DND-41 (cell line): Measurements from ENCODE around the gene GOLGA7B.
"Not testable (repeated sequence)": the region's sequence is repeated elsewhere in the genome, so short reads cannot be mapped to it uniquely, and the experiment has no call there.

ENCODE experiments used
- ATAC-seq: fragments of 200-7000 bp; cut with Tn5 transposase; 3 replicates; pipeline ENCODE4 v1.9.1; 2021; ENCODE audit warnings: low read depth; ENCODE audit not compliant: insufficient read depth
- DNase-seq: peaks from one replicate; pipeline ENCODE4 v3.0.0-alpha.2; 2020
- H2AFZ ChIP-seq: 2 replicates; pipeline ENCODE4 v1.6.0; 2012; ENCODE audit warnings: low read depth, low read length
- H3K27ac ChIP-seq: 2 replicates; pipeline ENCODE4 v1.5.1; 2012; ENCODE audit warnings: low read length, inconsistent platforms
- H3K27me3 ChIP-seq: fragments of 200-600 bp; sonication (generic); 2 replicates; pipeline ENCODE4 v1.6.0; 2012; ENCODE audit warnings: low read length, mild to moderate bottlenecking, inconsistent platforms; ENCODE audit not compliant: insufficient read depth, poor library complexity
- H3K36me3 ChIP-seq: 2 replicates; pipeline ENCODE4 v1.5.1; 2012; ENCODE audit warnings: low read length, inconsistent platforms; ENCODE audit not compliant: insufficient read depth
- H3K4me1 ChIP-seq: 2 replicates; pipeline ENCODE4 v1.5.1; 2012; ENCODE audit warnings: mild to moderate bottlenecking, low read length; ENCODE audit not compliant: insufficient read depth
- H3K4me2 ChIP-seq: 2 replicates; pipeline ENCODE4 v1.6.0; 2012; ENCODE audit warnings: mild to moderate bottlenecking, moderate library complexity, low read length, inconsistent platforms; ENCODE audit not compliant: insufficient read depth
- H3K4me3 ChIP-seq, 2 experiments: fragments of 200-600 bp in 1 of 2; shearing (Covaris generic) in 1 of 2; 2 replicates each; pipeline ENCODE4 v1.5.1; 2012 to 2016; ENCODE audit warnings: inconsistent platforms in 2 of 2, low read length in 2 of 2, mild to moderate bottlenecking in 2 of 2, low read depth in 1 of 2, moderate library complexity in 1 of 2
- H3K79me2 ChIP-seq: 2 replicates; pipeline ENCODE4 v1.6.0; 2012; ENCODE audit warnings: low read length, inconsistent platforms; ENCODE audit not compliant: insufficient read depth
- H3K9ac ChIP-seq: 2 replicates; pipeline ENCODE4 v1.6.0; 2012; ENCODE audit warnings: low read depth, mild to moderate bottlenecking, inconsistent platforms, low read length, moderate library complexity
- H3K9me3 ChIP-seq: 2 replicates; pipeline ENCODE4 v1.5.1; 2012; ENCODE audit warnings: low read length, moderate library complexity, mild to moderate bottlenecking, inconsistent platforms; ENCODE audit not compliant: insufficient read depth, severe bottlenecking
- H4K20me1 ChIP-seq: 2 replicates; pipeline ENCODE4 v1.6.0; 2012; ENCODE audit warnings: low read length; ENCODE audit not compliant: insufficient read depth
- EZH2 ChIP-seq: IDR thresholded peaks from 3 replicates; pipeline ENCODE4 v1.6.1; 2012; ENCODE audit warnings: borderline replicate concordance, low read depth, mild to moderate bottlenecking, moderate library complexity, low read length, inconsistent platforms; ENCODE audit not compliant: severe bottlenecking
- TF ChIP-seq, protein P1 (sequence below): IDR thresholded peaks from 2 replicates; pipeline ENCODE4 v1.5.1; 2012; ENCODE audit warnings: borderline replicate concordance, low read length, moderate library complexity, mild to moderate bottlenecking; ENCODE audit not compliant: poor library complexity, severe bottlenecking; ENCODE audit errors: extremely low read depth

Gene GOLGA7B

DNA sequence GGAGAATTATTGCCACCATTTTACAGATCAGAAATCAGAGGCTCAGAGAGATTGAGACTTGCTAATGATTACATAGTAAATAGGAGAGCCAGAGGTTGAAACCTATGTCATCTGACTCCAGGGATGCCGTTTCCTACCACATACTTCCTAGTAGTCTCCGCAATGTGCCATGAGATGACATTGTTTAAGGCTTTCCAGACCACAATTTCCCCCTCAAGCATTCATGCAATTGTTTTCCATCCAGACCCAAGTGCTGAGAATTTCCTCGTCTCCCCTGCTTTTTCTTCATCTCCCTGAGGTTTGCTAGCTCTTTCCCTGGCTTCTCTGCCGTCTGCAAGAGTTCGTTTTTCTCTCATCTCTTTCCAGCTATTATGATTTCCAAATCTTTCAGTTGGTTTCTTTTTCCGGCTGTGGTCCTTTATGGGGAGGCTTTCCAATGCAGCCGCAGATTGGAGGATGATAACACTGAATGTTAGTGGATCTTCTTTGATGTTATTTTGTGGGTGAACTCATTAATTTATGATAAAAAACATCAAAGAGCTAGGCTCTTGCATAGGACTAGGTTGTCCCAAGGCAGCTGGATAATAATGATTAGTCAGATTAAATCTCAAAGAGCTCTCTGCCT is 6.9 kb upstream of the GOLGA7B start:
- H3K4me1 ChIP-seq, result no peaks in the 10 kb centered on the region
- no peak overlapping the region for H2AFZ ChIP-seq
- ATAC-seq, result no peak
- no peak overlapping the region for H3K27ac ChIP-seq
- no peak for TF ChIP-seq EZH2
- TF ChIP-seq, protein P1, sequence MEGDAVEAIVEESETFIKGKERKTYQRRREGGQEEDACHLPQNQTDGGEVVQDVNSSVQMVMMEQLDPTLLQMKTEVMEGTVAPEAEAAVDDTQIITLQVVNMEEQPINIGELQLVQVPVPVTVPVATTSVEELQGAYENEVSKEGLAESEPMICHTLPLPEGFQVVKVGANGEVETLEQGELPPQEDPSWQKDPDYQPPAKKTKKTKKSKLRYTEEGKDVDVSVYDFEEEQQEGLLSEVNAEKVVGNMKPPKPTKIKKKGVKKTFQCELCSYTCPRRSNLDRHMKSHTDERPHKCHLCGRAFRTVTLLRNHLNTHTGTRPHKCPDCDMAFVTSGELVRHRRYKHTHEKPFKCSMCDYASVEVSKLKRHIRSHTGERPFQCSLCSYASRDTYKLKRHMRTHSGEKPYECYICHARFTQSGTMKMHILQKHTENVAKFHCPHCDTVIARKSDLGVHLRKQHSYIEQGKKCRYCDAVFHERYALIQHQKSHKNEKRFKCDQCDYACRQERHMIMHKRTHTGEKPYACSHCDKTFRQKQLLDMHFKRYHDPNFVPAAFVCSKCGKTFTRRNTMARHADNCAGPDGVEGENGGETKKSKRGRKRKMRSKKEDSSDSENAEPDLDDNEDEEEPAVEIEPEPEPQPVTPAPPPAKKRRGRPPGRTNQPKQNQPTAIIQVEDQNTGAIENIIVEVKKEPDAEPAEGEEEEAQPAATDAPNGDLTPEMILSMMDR, result no peak
- no peak overlapping the region for H3K4me2 ChIP-seq
- H3K36me3 ChIP-seq, result no peaks in the 10 kb centered on the region
- H3K27me3 ChIP-seq, result no peaks in the 10 kb centered on the region
- no peak overlapping the region for H3K4me3 ChIP-seq
- H3K79me2 ChIP-seq, result no peaks in the 10 kb centered on the region
- H3K9ac ChIP-seq, result no peak overlapping the region
- H4K20me1 ChIP-seq, result no peaks in the 10 kb centered on the region
- H3K9me3 ChIP-seq, result no peaks in the 10 kb centered on the region
- DNase-seq, result no peak

DNA sequence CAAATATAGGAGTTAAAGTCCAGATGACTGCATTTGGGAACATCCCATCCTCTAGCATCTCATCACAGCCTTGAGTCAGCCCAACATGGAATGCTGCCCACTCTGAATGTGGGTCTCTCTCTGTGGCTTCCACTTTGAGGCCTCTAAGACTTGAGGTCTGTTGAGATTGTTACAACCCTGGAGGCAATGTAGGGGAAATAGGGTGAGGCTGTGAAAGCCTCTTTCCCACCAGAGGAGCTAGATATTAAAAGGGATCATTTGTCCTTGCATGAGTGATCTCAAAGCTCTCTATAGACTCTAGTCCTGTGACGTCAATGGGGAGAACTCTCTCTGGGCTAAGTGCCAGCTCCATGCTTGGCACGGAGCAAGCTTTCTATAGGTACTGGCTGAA is 6.4 kb upstream of the GOLGA7B start:
- H4K20me1 ChIP-seq, result no peaks in the 10 kb centered on the region
- H3K4me1 ChIP-seq, result no peaks in the 10 kb centered on the region
- H3K79me2 ChIP-seq, result no peaks in the 10 kb centered on the region
- H2AFZ ChIP-seq, result no peak overlapping the region
- H3K27ac ChIP-seq, result no peak overlapping the region
- ATAC-seq (no peak), DNase-seq (no peak)
- no peaks in the 10 kb centered on the region for H3K27me3 ChIP-seq
- H3K9ac ChIP-seq, result no peak overlapping the region
- no peak overlapping the region for H3K4me3 ChIP-seq
- no peak overlapping the region for H3K4me2 ChIP-seq
- no peaks in the 10 kb centered on the region for H3K36me3 ChIP-seq
- TF ChIP-seq, protein P1, result no peak
- no peak for TF ChIP-seq EZH2
- no peaks in the 10 kb centered on the region for H3K9me3 ChIP-seq

DNA sequence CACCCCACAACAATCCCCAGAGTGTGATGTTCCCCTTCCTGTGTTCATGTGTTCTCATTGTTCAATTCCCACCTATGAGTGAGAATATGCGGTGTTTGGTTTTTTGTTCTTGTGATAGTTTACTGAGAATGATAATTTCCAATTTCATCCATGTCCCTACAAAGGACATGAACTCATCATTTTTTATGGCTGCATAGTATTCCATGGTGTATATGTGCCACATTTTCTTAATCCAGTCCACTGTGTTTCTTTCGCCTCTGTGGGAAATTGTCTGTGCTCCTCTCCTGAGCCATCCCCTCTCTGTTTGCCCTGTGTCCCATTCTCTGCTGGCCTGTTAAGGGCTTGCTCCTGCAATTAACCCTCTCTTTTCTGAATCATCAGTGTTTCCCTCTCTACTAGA is 5.7 kb upstream of the GOLGA7B start:
- not testable (repeated sequence) for ATAC-seq, H3K79me2 ChIP-seq, H3K4me3 ChIP-seq, H4K20me1 ChIP-seq, H3K9ac ChIP-seq, H3K4me1 ChIP-seq, H3K4me2 ChIP-seq, H2AFZ ChIP-seq, DNase-seq, H3K27ac ChIP-seq, H3K9me3 ChIP-seq, H3K36me3 ChIP-seq, H3K27me3 ChIP-seq

DNA sequence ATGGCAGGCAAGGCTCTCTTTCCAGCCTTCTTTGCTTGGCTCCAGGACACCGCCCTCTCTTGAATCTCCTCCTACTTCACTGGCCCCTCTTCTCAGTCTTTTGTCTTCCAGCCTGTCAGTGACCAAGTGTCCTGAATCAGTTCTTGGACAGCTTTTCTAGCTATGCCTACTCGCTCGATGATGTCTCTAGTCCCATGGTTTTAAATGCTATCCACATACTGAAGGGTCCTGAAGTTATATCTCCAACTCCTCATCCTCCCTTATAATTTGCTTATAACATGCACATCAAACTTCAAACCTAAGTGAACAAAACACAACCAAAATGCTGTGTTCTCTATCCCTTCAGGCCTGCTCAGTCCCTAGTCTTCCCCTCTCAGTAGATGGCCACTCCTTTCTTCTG is 5.0 kb upstream of the GOLGA7B start:
- H3K9me3 ChIP-seq, result no peaks in the 10 kb centered on the region
- no peak for ATAC-seq
- no peak for DNase-seq
- no peak overlapping the region for H3K27ac ChIP-seq
- TF ChIP-seq, protein P1, result no peak
- no peak for TF ChIP-seq EZH2
- peaks cover 9% of the 10 kb centered on the region for H3K4me1 ChIP-seq
- H3K9ac ChIP-seq, result no peak overlapping the region
- H3K4me2 ChIP-seq, result no peak overlapping the region
- peaks cover 4% of the 10 kb centered on the region for H3K27me3 ChIP-seq
- H4K20me1 ChIP-seq, result 0 out of 2 replicates have a peak, but pooled peaks cover 4% of the 10 kb centered on the region
- no peaks in the 10 kb centered on the region for H3K79me2 ChIP-seq
- no peak overlapping the region for H2AFZ ChIP-seq
- no peaks in the 10 kb centered on the region for H3K36me3 ChIP-seq
- H3K4me3 ChIP-seq, result no peak overlapping the region
